Stimulated activated naive B cell treated with anti-CD40 and anti-IgM and Interleukin-4, amounts not matched to agents 10 μg/mL and 1 μg/mL and 100 μg/mL, for 72 hours (primary cell): ENCODE results near the gene TMEM163.

ENCODE experiments used
- ATAC-seq, 2 donors: fragments of 150-1000 bp; cut with Tn5 transposase; replicated peaks; 2 replicates each; pipeline ENCODE4 v1.10.0; 2021; ENCODE audit warnings: moderate library complexity in 1 of 2
- DNase-seq: peaks from one replicate; pipeline ENCODE4 v3.0.0; 2021
- H3K27ac Mint-ChIP-seq: one replicate; pipeline ENCODE4 v1.8.0; 2022; ENCODE audit warnings: mild to moderate bottlenecking, mixed read lengths
- H3K27me3 Mint-ChIP-seq, 2 donors: one replicate each; pipeline ENCODE4 v1.8.0; 2022; ENCODE audit warnings: mixed read lengths in 2 of 2
- H3K36me3 Mint-ChIP-seq, 2 donors: one replicate each; pipeline ENCODE4 v1.8.0; 2022; ENCODE audit warnings: mixed read lengths in 2 of 2, mild to moderate bottlenecking in 1 of 2
- H3K4me1 Mint-ChIP-seq, 2 donors: one replicate each; pipeline ENCODE4 v1.8.0; 2022; ENCODE audit warnings: mixed read lengths in 2 of 2, mild to moderate bottlenecking in 1 of 2
- H3K4me3 Mint-ChIP-seq, 2 donors: one replicate each; pipeline ENCODE4 v1.8.0; 2022; ENCODE audit warnings: mild to moderate bottlenecking in 2 of 2, mixed read lengths in 2 of 2, moderate library complexity in 1 of 2
- H3K9me3 Mint-ChIP-seq, 2 donors: one replicate each; pipeline ENCODE4 v1.8.0; 2022; ENCODE audit warnings: mixed read lengths in 2 of 2, mild to moderate bottlenecking in 1 of 2

The TMEM163 gene

GRCh38 chr2:134431838-134432434, 286.9 kb downstream of the TMEM163 start:
- peaks cover 27 to 56% of the 10 kb centered on the region in 2 donors for H3K36me3 Mint-ChIP-seq

DNA sequence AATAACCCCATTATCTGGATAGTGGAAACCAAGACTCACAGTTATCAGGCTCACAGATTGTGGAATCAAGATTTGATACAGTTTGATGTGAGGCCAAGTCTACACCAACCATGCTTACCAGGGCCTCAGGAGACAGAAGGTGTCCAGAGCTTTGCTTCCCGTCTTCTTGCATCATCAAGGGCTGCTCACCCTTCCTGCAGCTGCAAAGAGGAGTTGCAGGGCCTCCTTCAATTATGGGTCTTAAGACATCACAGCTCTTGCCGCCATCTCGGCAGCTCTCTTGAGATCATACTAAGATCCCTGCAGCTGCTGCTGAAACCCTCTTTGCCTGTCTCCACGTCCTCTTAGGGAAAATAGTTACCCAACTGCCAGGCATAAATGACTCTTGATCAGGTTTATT, 288.9 kb downstream of the TMEM163 start:
- Mint-ChIP-seq H3K4me3 (no peak overlapping the region), H3K27me3 (no peaks in the 10 kb centered on the region), H3K36me3 (peaks cover 32 to 62% of the 10 kb centered on the region in 2 donors), H3K4me1 (peaks cover 7 to 16% of the 10 kb centered on the region in 2 donors), H3K9me3 (no peaks in the 10 kb centered on the region), H3K27ac (no peak overlapping the region)
- ATAC-seq (no peak), DNase-seq (no peak)

More at GRCh38 chr2:134431838-134432434, 286.9 kb downstream of the TMEM163 start:
- no peak overlapping the region for H3K27ac Mint-ChIP-seq
- ATAC-seq (no peak), DNase-seq (no peak)
- H3K27me3 Mint-ChIP-seq: no peaks in the 10 kb centered on the region
- no peaks in the 10 kb centered on the region for H3K9me3 Mint-ChIP-seq
- peaks cover 10 to 11% of the 10 kb centered on the region in 2 donors for H3K4me1 Mint-ChIP-seq
- no peak overlapping the region for H3K4me3 Mint-ChIP-seq

GRCh38 chr2:134426721-134427120, 292.1 kb downstream of the TMEM163 start:
- no peak for DNase-seq
- no peaks in the 10 kb centered on the region for H3K9me3 Mint-ChIP-seq
- H3K36me3 Mint-ChIP-seq: peaks cover 40 to 55% of the 10 kb centered on the region in 2 donors
- H3K4me1 Mint-ChIP-seq: peaks cover 2 to 10% of the 10 kb centered on the region in 2 donors
- no peak for ATAC-seq
- no peak overlapping the region for H3K4me3 Mint-ChIP-seq
- H3K27me3 Mint-ChIP-seq: no peaks in the 10 kb centered on the region
- no peak overlapping the region for H3K27ac Mint-ChIP-seq

GRCh38 chr2:134425724-134426496, 292.9 kb downstream of the TMEM163 start:
- ATAC-seq (no peak), DNase-seq (no peak)
- no peak overlapping the region for H3K4me3 Mint-ChIP-seq
- peaks cover 37 to 50% of the 10 kb centered on the region in 2 donors for H3K36me3 Mint-ChIP-seq
- no peaks in the 10 kb centered on the region for H3K9me3 Mint-ChIP-seq
- no peaks in the 10 kb centered on the region for H3K27me3 Mint-ChIP-seq
- H3K4me1 Mint-ChIP-seq: peaks cover 2 to 10% of the 10 kb centered on the region in 2 donors
- H3K27ac Mint-ChIP-seq: peak overlapping the region; percentile 85

DNA sequence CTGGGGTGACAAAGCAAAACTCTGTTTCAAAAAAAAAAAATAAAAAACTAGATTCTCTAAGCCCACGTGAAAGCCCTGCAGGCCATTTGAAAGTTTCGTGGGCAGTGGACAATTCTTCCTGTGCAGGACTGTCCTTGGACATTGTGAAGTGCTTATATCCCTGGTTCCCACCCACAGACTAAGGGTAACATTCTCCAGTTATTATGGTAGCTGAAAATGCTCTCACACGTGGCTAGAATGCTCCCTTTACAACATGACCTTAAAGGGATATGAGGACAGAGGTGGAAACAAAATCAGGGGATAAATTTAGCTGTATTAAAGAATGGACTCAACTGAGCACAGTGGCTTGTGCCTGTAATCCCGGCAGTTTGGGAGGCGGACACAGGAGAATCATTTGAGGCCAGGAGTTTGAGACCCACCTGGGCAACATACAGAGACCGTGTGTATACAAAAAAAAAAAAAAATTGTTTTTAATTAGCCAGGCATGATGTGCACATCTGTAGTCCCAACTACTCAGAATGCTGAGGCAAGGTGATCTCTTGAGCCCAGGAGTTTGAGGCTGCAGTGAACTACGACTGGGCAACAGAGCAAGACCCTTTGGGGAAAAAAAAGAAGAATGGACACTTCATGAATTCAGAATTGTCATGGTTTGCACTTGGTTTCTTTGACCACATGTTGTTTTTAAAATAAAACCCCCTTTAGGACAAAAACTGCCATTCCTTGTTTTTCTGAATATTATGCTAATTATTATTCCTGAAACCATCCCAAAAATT, 297.1 kb downstream of the TMEM163 start:
- Mint-ChIP-seq H3K27ac (no peak overlapping the region), H3K36me3 (peaks cover 33 to 34% of the 10 kb centered on the region in 2 donors), H3K27me3 (no peaks in the 10 kb centered on the region), H3K9me3 (no peaks in the 10 kb centered on the region), H3K4me3 (no peak overlapping the region), H3K4me1 (peaks cover 2 to 10% of the 10 kb centered on the region in 2 donors)
- DNase-seq (no peak), ATAC-seq (no peak)

DNA sequence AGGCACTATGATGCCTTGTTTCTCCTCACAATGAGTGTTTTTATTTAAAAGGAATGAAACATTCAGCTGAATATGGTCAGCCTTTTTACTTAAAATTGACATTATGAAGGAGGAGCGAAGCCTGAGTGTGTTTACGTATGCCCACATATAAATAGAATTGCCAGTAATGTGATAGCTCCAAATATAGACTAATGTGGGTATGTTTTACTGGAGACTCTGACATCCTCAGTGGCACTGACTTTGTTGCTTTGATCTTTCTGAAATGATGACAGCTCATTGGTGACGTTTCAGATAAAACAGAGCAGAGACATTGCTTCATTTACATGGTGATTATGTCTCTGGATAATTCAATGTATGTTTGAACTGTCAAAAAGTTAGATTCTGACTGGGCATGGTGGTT, 297.9 kb downstream of the TMEM163 start:
- no peak for DNase-seq
- Mint-ChIP-seq H3K4me1 (peaks cover 4 to 16% of the 10 kb centered on the region in 2 donors), H3K27me3 (no peaks in the 10 kb centered on the region)

GRCh38 chr2:134420259-134420658, 298.5 kb downstream of the TMEM163 start:
- DNase-seq (no peak), ATAC-seq (no peak)
- Mint-ChIP-seq H3K36me3 (peaks cover 37 to 38% of the 10 kb centered on the region in 2 donors), H3K4me1 (peaks cover 4 to 10% of the 10 kb centered on the region in 2 donors), H3K4me3 (no peak overlapping the region), H3K9me3 (no peaks in the 10 kb centered on the region), H3K27ac (no peak overlapping the region), H3K27me3 (no peaks in the 10 kb centered on the region)

More for the DNA sequence above, 297.9 kb downstream of the TMEM163 start:
- Mint-ChIP-seq H3K9me3 (no peaks in the 10 kb centered on the region), H3K4me3 (no peak overlapping the region), H3K27ac (no peak overlapping the region), H3K36me3 (peaks cover 35 to 37% of the 10 kb centered on the region in 2 donors)
- no peak for ATAC-seq

- Mint-ChIP-seq H3K9me3 (no peaks in the 10 kb centered on the region), H3K36me3 (peaks cover 20 to 31% of the 10 kb centered on the region in 2 donors)
Measured at GRCh38 chr2:134417968-134418582, 300.7 kb downstream of the TMEM163 start.

DNA sequence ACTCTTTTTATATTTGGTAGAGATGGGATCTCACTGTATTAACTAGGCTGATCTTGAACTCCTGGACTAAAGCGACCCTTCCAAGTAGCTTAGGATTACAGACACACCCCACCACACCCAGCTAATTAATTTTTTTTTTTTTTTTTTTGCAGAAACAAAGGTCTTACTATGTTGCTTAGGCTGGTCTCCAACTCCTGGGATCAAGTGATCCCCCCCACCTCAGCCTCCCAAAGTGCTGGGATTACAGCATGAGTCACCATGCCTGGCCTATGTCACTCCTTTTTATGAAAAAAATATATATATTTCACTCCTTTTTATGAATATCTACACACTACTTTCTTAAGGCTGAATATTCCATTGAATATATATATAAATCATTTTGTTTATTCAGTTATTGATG, 302.2 kb downstream of the TMEM163 start:
- DNase-seq: no peak
- Mint-ChIP-seq H3K27me3 (no peaks in the 10 kb centered on the region), H3K4me3 (no peak overlapping the region), H3K36me3 (peaks cover 23 to 32% of the 10 kb centered on the region in 2 donors), H3K27ac (peak overlapping the region; percentile 53), H3K4me1 (peaks cover 10 to 15% of the 10 kb centered on the region in 2 donors), H3K9me3 (no peaks in the 10 kb centered on the region)
- no peak for ATAC-seq

More at GRCh38 chr2:134417968-134418582, 300.7 kb downstream of the TMEM163 start:
- peaks cover 4 to 7% of the 10 kb centered on the region in 2 donors for H3K4me1 Mint-ChIP-seq
- no peaks in the 10 kb centered on the region for H3K27me3 Mint-ChIP-seq
- no peak for ATAC-seq
- no peak overlapping the region for H3K4me3 Mint-ChIP-seq
- H3K27ac Mint-ChIP-seq: peak overlapping the region; percentile 10
- no peak for DNase-seq

GRCh38 chr2:134416018-134416417, 302.8 kb downstream of the TMEM163 start:
- H3K27ac Mint-ChIP-seq: peak overlapping the region; percentile 53
- DNase-seq: no peak
- no peak overlapping the region for H3K4me3 Mint-ChIP-seq
- no peaks in the 10 kb centered on the region for H3K27me3 Mint-ChIP-seq
- H3K9me3 Mint-ChIP-seq: no peaks in the 10 kb centered on the region
- H3K4me1 Mint-ChIP-seq: peaks cover 16 to 21% of the 10 kb centered on the region in 2 donors
- ATAC-seq: no peak
- H3K36me3 Mint-ChIP-seq: peaks cover 23 to 35% of the 10 kb centered on the region in 2 donors

GRCh38 chr2:134413912-134414311, 304.9 kb downstream of the TMEM163 start:
- Mint-ChIP-seq H3K27ac (no peak overlapping the region), H3K4me3 (no peak overlapping the region), H3K36me3 (peaks cover 23 to 38% of the 10 kb centered on the region in 2 donors), H3K27me3 (no peaks in the 10 kb centered on the region), H3K4me1 (peaks cover 25 to 28% of the 10 kb centered on the region in 2 donors), H3K9me3 (no peaks in the 10 kb centered on the region)
- ATAC-seq: no peak
- no peak for DNase-seq

- H3K36me3 Mint-ChIP-seq: peaks cover 22 to 36% of the 10 kb centered on the region in 2 donors
- peaks cover 28 to 33% of the 10 kb centered on the region in 2 donors for H3K4me1 Mint-ChIP-seq
- ATAC-seq: no peak
- H3K27me3 Mint-ChIP-seq: no peaks in the 10 kb centered on the region
- no peak overlapping the region for H3K4me3 Mint-ChIP-seq
- no peaks in the 10 kb centered on the region for H3K9me3 Mint-ChIP-seq
- H3K27ac Mint-ChIP-seq: no peak overlapping the region
- DNase-seq: no peak
Measured at GRCh38 chr2:134413430-134413829, 305.4 kb downstream of the TMEM163 start.

DNA sequence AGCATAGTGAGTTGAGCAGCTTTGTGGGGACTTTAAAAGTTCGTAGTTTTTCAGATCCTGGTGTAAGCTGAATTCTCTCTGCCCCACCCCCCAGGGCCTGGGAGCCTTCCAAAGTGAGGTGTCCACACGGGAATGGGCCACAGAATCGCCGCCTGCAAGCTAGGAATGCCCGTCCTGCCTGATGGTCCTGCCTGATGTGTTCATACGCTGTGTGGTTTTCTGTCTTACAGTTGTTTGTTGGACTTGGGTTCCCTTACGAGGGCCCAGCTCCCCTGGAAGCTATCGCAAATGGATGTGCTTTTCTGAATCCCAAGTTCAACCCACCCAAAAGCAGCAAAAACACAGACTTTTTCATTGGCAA, 306.2 kb downstream of the TMEM163 start:
- H3K27me3 Mint-ChIP-seq: no peaks in the 10 kb centered on the region
- no peak overlapping the region for H3K27ac Mint-ChIP-seq
- peaks cover 18 to 41% of the 10 kb centered on the region in 2 donors for H3K36me3 Mint-ChIP-seq
- H3K4me1 Mint-ChIP-seq: peaks cover 34 to 40% of the 10 kb centered on the region in 2 donors
- DNase-seq (no peak), ATAC-seq (no peak)
- no peaks in the 10 kb centered on the region for H3K9me3 Mint-ChIP-seq
- no peak overlapping the region for H3K4me3 Mint-ChIP-seq
